Measurements from ENCODE around the gene FBXO41.

Gene FBXO41

GRCh38 chr2:73212448-73213176, 71.7 kb downstream of the FBXO41 start:
- peak; percentile 62 for DNase-seq (ENCODE audit: low read depth)

GRCh38 chr2:73212098-73212447, 72.2 kb downstream of the FBXO41 start:
- DNase-seq (ENCODE audit: low read depth): no peak

GRCh38 chr2:73210696-73211095, 73.6 kb downstream of the FBXO41 start:
- DNase-seq (ENCODE audit: low read depth): no peak

- DNase-seq (ENCODE audit: low read depth): no peak
Observed at GRCh38 chr2:73210019-73210418, 74.3 kb downstream of the FBXO41 start.

- no peak for DNase-seq (ENCODE audit: low read depth)
Observed at GRCh38 chr2:73208258-73208657, 76.0 kb downstream of the FBXO41 start.

- no peak for DNase-seq (ENCODE audit: low read depth)
Observed at GRCh38 chr2:73205611-73206010, 78.7 kb downstream of the FBXO41 start.

Measured in activated gamma-delta T cell treated with anti-CD3 and anti-CD28 coated beads, Interleukin-2, amount 50 U/mL, for 16 hours (primary cell).